ENCODE data around the gene CPN2. TPM values are rescaled to one million over a fixed set of nuclear protein-coding genes. Genes with fewer than 3 reads are reported as not detected.

The CPN2 gene
- total and polyA plus RNA-seq, 2 of the 13 experiments (the other 11 are each of a cell fraction or from before 2014, with no cell fraction given): 26.7 to 27.7 TPM

- TF ChIP-seq PBX2 (CRISPR knock-in tag; IDR thresholded peaks at IDR 0.05) (no peak), BATF2 (CRISPR knock-in tag; IDR thresholded peaks at IDR 0.05) (no peak), RELA (CRISPR knock-in tag; IDR thresholded peaks at IDR 0.05) (no peak), ZNF431 (CRISPR knock-in tag; IDR thresholded peaks at IDR 0.05; ENCODE audit: borderline replicate concordance, low read depth) (no peak), NFATC3 (CRISPR knock-in tag; IDR thresholded peaks at IDR 0.05) (no peak), ZNF235 (CRISPR knock-in tag; IDR thresholded peaks at IDR 0.05; ENCODE audit: borderline replicate concordance) (peak; percentile 69; the same call in 1 of the 2 replicates), SP5 (CRISPR knock-in tag; IDR thresholded peaks at IDR 0.05; ENCODE audit: borderline replicate concordance, low read depth) (peak; percentile 26; the same call in 1 of the 2 replicates), SAFB2 (CRISPR knock-in tag; IDR thresholded peaks at IDR 0.05; ENCODE audit: borderline replicate concordance, low read depth) (no peak), EP300 (IDR thresholded peaks at IDR 0.05; ENCODE audit: low read depth in 2 of 2, low read length in 2 of 2) (no peak), EP300 (CRISPR knock-in tag; IDR thresholded peaks at IDR 0.05; ENCODE audit: borderline replicate concordance) (no peak), ZFP36L1 (CRISPR knock-in tag; IDR thresholded peaks at IDR 0.05) (no peak), HCFC1 (IDR thresholded peaks at IDR 0.05; ENCODE audit: low read depth, low read length) (no peak), PRDM15 (CRISPR knock-in tag; IDR thresholded peaks at IDR 0.05) (peak; percentile 81), TIGD3 (CRISPR knock-in tag; IDR thresholded peaks at IDR 0.05; ENCODE audit: borderline replicate concordance) (no peak), DR1 (CRISPR knock-in tag; IDR thresholded peaks at IDR 0.05) (no peak), ARID5B (CRISPR knock-in tag; IDR thresholded peaks at IDR 0.05) (peak; percentile 48; the same call in 1 of the 2 replicates), NR3C1 (CRISPR knock-in tag; IDR thresholded peaks at IDR 0.05) (no peak), ZNF34 (CRISPR knock-in tag; IDR thresholded peaks at IDR 0.05; ENCODE audit: borderline replicate concordance) (no peak)
Measured at GRCh38 chr3:194315088-194315964, 35.8 kb downstream of the CPN2 start (continued).
